ENCODE data around the gene ADCY2. TPM values are rescaled to one million over a fixed set of nuclear protein-coding genes. Genes with fewer than 3 reads are reported as not detected.

ADCY2 gene
- total RNA-seq, 2 experiments from 2014 or later, result not detected

DNA sequence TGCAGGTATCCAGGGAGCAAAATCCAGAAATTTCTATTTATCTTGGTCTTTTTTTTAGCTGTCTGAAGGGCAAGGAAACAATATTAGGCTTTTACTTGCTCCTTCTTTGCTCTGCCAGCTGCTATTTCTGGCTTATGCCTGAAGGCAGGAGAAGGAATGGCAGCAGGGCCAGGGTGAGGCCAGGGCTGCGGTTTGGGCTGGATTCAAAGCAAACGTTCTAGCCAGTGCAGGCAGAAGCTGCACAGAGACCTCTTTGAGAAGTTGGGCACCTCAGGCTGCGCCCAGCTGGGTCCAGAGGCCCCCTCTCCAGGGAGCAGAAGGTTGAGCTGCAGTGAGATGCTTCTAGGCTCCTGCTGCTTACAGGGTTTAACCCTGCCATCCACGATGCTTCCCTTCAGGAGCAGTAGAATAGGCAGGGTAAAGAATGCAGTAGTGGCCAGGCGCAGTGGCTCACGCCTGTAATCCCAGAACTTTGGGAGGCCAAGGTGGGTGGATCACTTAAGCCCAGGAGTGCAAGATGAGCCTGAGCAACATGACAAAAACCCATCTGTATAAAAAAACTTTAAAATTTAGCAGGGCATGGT is 201.2 kb downstream of the ADCY2 start:
- H3K27ac Mint-ChIP-seq, result no peak overlapping the region
- CTCF ChIA-PET, result no interaction called here
- H3K4me3 Mint-ChIP-seq, result no peak overlapping the region
- H3K27me3 Mint-ChIP-seq (ENCODE audit: low read depth), result peaks cover 1% of the 10 kb centered on the region
- no peaks in the 10 kb centered on the region for H3K9me3 Mint-ChIP-seq
- no peaks in the 10 kb centered on the region for H3K36me3 Mint-ChIP-seq (ENCODE audit: low read depth)
- intact Hi-C loops (cut with micrococcal nuclease), result no loop called here
- H3K4me1 Mint-ChIP-seq (ENCODE audit: low read depth), result no peaks in the 10 kb centered on the region
- DNase-seq, result no peak

DNA sequence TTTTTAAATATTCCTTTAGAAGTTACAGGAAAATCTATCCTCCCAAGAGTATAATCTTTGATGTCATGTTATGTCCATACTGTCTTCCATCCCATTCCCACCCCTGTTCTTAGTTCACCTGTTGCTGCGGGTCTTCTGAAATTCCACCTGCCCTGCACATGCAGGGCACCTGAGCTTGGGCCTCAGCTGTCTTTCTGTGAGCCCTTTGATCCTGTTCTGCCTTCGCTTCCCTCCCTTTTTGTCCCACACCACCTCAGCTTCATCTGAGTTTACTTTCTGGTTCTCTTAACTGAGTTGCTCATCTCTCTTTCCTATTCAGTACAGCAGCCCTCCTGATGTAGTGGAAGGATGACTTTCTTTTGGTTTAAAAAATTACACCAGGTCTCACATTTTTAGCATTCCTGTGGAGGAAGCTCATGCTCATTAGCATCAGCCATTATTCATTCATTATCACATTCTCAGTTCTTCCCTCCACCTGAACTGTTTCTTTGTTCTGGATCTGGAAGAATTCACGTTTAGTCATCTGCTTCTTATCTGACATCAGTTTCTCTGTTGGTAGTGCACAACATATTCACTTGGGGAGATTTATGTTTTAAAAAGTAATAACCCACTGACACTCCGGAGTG is 211.0 kb downstream of the ADCY2 start:
- Mint-ChIP-seq H3K27me3 (ENCODE audit: low read depth) (peaks cover 3% of the 10 kb centered on the region), H3K9me3 (peaks cover 6% of the 10 kb centered on the region), H3K36me3 (ENCODE audit: low read depth) (no peaks in the 10 kb centered on the region), H3K4me1 (ENCODE audit: low read depth) (no peaks in the 10 kb centered on the region), H3K4me3 (no peak overlapping the region), H3K27ac (no peak overlapping the region)
- intact Hi-C loops (cut with micrococcal nuclease), result no loop called here
- CTCF ChIA-PET, result interaction anchor here (0.5 kb wide), 1 partner anchor 536 kb away, joined by 3 read pairs; no protein-coding TSS in a partner anchor
- DNase-seq, result no peak

DNA sequence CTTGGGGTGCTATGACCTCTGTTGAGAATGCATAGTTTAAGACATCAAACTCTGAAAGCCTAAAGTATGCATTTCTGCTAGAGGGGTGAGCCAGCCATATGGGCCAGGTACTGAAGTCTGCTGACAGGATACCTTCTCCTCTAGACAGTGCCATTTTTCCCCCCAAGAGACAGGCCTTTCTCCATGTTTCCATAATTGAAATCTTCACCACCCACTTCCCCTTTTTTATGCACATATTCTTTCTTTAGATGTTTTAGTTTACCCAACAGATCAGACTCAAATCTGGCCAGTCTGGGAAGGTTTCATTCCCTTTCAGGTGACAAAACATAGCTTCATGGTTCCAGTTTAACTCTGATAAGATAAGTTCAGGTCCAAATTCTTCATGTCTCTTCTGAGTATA is 212.8 kb downstream of the ADCY2 start:
- CTCF ChIA-PET, result no interaction called here
- Mint-ChIP-seq H3K4me3 (no peak overlapping the region), H3K27me3 (ENCODE audit: low read depth) (peaks cover 3% of the 10 kb centered on the region), H3K27ac (no peak overlapping the region), H3K9me3 (no peaks in the 10 kb centered on the region), H3K36me3 (ENCODE audit: low read depth) (no peaks in the 10 kb centered on the region), H3K4me1 (ENCODE audit: low read depth) (no peaks in the 10 kb centered on the region)
- DNase-seq, result no peak
- intact Hi-C loops (cut with micrococcal nuclease), result no loop called here

DNA sequence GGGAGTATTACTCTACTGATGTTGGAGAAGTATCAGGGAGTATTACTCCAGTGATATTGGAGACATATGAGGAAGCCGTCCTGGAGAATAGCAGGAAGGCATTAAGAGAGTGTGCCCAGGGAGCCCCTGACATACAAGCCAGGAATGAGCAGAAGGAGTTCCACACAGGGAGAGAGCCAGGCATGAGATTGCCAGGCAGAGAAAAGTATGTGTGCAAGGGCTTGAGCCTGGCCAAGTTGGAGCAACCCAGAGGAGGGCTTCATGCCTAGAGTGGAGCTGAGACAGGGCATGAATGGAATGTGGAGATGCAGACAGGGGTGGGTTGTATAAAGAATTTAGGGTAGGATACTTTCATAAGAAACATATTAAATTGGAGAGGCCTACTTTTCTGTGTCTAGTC is 213.8 kb downstream of the ADCY2 start:
- intact Hi-C loops (cut with micrococcal nuclease), result no loop called here
- peaks cover 2% of the 10 kb centered on the region for H3K9me3 Mint-ChIP-seq
- H3K4me1 Mint-ChIP-seq (ENCODE audit: low read depth), result no peaks in the 10 kb centered on the region
- peaks cover 3% of the 10 kb centered on the region for H3K27me3 Mint-ChIP-seq (ENCODE audit: low read depth)
- no peak overlapping the region for H3K27ac Mint-ChIP-seq
- no peaks in the 10 kb centered on the region for H3K36me3 Mint-ChIP-seq (ENCODE audit: low read depth)
- H3K4me3 Mint-ChIP-seq, result no peak overlapping the region
- DNase-seq, result no peak
- CTCF ChIA-PET, result no interaction called here

DNA sequence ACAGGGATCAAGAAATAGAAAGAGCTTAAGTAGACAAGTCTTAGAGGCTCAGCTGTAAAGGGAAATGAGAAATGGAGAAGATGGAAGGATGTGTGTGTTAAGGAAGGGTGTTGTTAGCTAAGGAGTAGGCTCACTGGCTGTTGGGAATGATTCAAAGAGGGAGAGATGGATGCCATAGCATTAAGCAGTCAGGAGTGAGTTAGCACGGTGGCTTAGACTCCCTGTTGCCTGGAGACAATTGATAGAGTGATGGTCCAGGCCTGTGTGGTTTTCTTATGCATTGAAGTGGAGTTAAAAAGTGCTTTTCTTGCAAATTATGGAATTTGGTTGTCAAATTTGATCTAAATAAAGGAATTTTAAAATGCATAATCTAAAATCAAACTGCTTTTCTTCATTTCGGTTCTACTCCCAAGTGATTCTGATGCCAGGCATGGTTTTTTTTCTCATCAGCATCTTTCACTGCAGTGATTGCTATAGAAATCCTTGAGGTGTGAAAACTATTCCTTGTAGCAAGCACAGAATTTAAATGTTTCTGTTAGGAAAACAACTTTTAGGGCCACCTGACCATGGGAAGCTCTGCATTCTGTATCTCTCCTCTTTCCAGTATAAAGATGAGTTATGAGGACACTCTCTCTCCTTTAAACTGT is 214.7 kb downstream of the ADCY2 start:
- no peak overlapping the region for H3K4me3 Mint-ChIP-seq
- no peaks in the 10 kb centered on the region for H3K36me3 Mint-ChIP-seq (ENCODE audit: low read depth)
- no peak overlapping the region for H3K27ac Mint-ChIP-seq
- no peak for DNase-seq
- CTCF ChIA-PET, result interaction anchor here (0.6 kb wide), 1 partner anchor 10 kb away, joined by 3 read pairs; no protein-coding TSS in a partner anchor
- intact Hi-C loops (cut with micrococcal nuclease), result no loop called here
- peaks cover 3% of the 10 kb centered on the region for H3K27me3 Mint-ChIP-seq (ENCODE audit: low read depth)
- no peaks in the 10 kb centered on the region for H3K4me1 Mint-ChIP-seq (ENCODE audit: low read depth)
- peaks cover 2% of the 10 kb centered on the region for H3K9me3 Mint-ChIP-seq

DNA sequence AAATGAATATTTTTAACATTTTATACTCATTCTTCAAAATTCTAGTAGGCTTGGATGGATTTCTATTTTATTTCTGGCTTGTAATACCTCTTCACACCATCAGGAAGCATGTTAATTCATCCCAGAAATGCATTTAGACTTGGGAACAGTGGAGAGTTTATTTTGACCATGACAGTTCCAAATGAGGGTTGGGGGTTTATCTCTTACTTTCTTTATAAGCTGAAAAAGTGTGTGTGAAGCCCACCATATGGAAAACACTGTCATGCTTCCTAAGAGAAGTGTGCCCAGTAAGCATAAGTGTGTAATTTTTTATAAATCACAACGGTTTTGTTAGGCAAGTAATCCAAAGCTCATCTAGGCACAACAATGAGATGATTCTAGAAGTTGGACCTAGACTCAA is 215.6 kb downstream of the ADCY2 start:
- H3K36me3 Mint-ChIP-seq (ENCODE audit: low read depth), result no peaks in the 10 kb centered on the region
- H3K9me3 Mint-ChIP-seq, result peaks cover 2% of the 10 kb centered on the region
- H3K4me1 Mint-ChIP-seq (ENCODE audit: low read depth), result no peaks in the 10 kb centered on the region
- DNase-seq, result no peak
- CTCF ChIA-PET, result no interaction called here
- intact Hi-C loops (cut with micrococcal nuclease), result no loop called here
- H3K4me3 Mint-ChIP-seq, result no peak overlapping the region
- H3K27ac Mint-ChIP-seq, result no peak overlapping the region
- H3K27me3 Mint-ChIP-seq (ENCODE audit: low read depth), result peaks cover 3% of the 10 kb centered on the region

DNA sequence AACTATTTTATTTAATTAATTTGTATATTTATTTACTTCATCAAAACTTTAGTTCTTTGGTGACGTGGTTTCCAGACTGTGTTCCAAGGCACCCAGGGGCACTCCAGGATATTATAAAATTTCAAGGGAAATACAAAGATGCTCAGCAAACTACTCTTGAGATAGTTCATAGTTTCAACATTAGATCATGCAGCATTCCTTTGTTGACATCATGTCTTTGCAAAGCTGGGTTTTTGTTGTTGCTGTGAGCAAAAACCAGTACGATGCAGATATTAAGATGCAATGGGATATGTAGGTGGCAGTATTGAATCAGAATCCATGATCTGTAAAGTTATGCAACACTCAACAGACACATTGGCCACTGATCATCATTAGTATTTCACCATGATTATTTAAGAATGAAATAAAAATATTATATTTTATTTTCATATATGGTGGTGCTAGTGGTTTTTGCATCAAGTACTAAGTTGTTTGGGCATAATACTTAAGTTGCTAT is 219.7 kb downstream of the ADCY2 start:
- H3K36me3 Mint-ChIP-seq (ENCODE audit: low read depth), result no peaks in the 10 kb centered on the region
- intact Hi-C loops (cut with micrococcal nuclease), result no loop called here
- H3K4me1 Mint-ChIP-seq (ENCODE audit: low read depth), result no peaks in the 10 kb centered on the region
- no peak for DNase-seq
- no peaks in the 10 kb centered on the region for H3K27me3 Mint-ChIP-seq (ENCODE audit: low read depth)
- peaks cover 2% of the 10 kb centered on the region for H3K9me3 Mint-ChIP-seq
- CTCF ChIA-PET, result no interaction called here
- H3K27ac Mint-ChIP-seq, result no peak overlapping the region
- no peak overlapping the region for H3K4me3 Mint-ChIP-seq

DNA sequence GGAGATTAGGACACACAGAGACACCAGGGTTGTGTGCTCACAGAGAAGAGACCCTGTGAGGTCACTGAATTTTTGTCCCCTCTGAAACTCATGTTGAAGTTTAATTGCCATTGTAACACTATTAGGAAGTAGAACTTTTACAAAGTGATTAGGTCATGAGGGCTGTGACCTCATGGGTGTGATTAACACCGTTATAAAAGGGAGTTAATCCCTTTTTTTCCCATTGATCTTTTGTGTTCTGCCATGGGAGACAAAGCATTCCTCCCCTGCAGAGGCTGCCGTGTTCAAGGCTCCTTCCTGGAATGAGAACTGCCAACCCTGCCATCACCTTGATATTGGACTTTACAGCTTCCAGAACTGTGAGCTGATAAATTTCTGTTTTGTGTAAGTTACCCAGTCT is 221.0 kb downstream of the ADCY2 start:
- intact Hi-C loops (cut with micrococcal nuclease), result no loop called here
- no peaks in the 10 kb centered on the region for H3K4me1 Mint-ChIP-seq (ENCODE audit: low read depth)
- no peaks in the 10 kb centered on the region for H3K27me3 Mint-ChIP-seq (ENCODE audit: low read depth)
- CTCF ChIA-PET, result no interaction called here
- no peaks in the 10 kb centered on the region for H3K36me3 Mint-ChIP-seq (ENCODE audit: low read depth)
- H3K27ac Mint-ChIP-seq, result no peak overlapping the region
- no peak for DNase-seq
- no peak overlapping the region for H3K4me3 Mint-ChIP-seq
- H3K9me3 Mint-ChIP-seq, result peaks cover 2% of the 10 kb centered on the region

DNA sequence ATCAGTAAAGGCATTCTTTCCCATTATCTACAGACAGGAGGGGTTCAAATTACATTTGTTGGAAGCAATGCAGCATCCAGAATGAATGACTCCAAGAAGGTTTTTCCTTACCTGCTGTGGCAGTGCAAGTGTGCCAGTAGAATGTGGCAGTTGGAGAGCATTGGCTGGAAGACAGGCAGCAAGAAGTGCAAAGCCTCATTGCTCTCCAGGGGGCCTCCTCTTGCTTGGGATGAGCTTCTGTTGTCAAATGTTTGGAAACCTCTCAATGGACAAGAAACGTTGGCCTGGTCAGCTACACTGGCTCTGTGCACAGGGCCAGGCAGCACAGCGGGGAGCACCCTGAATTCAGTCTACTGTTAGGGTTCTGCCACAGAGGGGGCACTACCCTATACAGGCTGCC is 226.6 kb downstream of the ADCY2 start:
- Mint-ChIP-seq H3K27me3 (ENCODE audit: low read depth) (no peaks in the 10 kb centered on the region), H3K36me3 (ENCODE audit: low read depth) (no peaks in the 10 kb centered on the region), H3K4me3 (no peak overlapping the region), H3K4me1 (ENCODE audit: low read depth) (no peaks in the 10 kb centered on the region), H3K27ac (no peak overlapping the region), H3K9me3 (no peaks in the 10 kb centered on the region)
- CTCF ChIA-PET, result no interaction called here
- intact Hi-C loops (cut with micrococcal nuclease), result no loop called here
- DNase-seq, result no peak

DNA sequence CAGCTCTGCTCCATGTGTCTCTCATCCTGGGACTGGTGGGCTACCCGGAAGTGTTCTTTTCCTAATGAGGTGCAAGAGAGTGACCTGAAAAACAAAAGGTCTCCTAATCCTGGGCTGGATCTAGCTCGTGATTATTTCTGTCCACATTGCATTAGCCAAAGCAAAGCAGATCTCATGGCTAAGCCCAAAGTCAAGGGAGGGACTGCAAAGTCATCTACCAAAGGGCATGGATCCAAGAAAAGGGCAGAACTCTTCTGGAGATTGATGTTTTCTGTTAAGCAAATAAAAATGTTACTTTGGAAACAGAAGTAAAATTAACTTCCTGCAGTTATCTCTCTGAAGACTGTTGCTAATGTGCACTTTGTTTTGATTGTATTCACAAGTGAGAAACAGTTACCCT is 229.8 kb downstream of the ADCY2 start:
- Mint-ChIP-seq H3K4me1 (ENCODE audit: low read depth) (no peaks in the 10 kb centered on the region), H3K27ac (no peak overlapping the region), H3K27me3 (ENCODE audit: low read depth) (no peaks in the 10 kb centered on the region), H3K9me3 (no peaks in the 10 kb centered on the region), H3K4me3 (no peak overlapping the region), H3K36me3 (ENCODE audit: low read depth) (no peaks in the 10 kb centered on the region)
- intact Hi-C loops (cut with micrococcal nuclease), result no loop called here
- no peak for DNase-seq
- CTCF ChIA-PET, result no interaction called here

DNA sequence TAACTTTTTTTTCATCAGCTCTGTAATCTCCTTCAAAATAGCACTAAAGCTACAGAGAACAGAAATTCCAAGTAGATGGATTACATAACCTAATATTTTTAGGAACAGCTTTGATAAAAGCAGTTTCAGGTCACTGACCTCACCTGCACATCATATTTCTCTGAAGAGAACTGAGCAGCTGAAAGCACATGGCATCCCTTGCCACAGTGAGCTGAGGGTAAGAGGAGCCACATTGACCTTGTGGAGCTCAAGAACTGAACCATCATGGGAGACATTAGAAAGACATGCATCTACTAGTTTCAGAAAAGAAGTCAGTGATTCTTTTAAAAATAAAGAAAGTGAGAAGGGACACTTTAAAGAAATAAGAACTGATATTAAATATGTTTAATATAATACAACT is 232.3 kb downstream of the ADCY2 start:
- Mint-ChIP-seq H3K9me3 (peaks cover 2% of the 10 kb centered on the region), H3K27ac (no peak overlapping the region), H3K27me3 (ENCODE audit: low read depth) (peaks cover 3% of the 10 kb centered on the region), H3K4me1 (ENCODE audit: low read depth) (no peaks in the 10 kb centered on the region), H3K36me3 (ENCODE audit: low read depth) (no peaks in the 10 kb centered on the region), H3K4me3 (no peak overlapping the region)
- DNase-seq, result no peak
- intact Hi-C loops (cut with micrococcal nuclease), result no loop called here
- CTCF ChIA-PET, result interaction anchor here (0.5 kb wide), 1 partner anchor 15 kb away, joined by 4 read pairs; no protein-coding TSS in a partner anchor

DNA sequence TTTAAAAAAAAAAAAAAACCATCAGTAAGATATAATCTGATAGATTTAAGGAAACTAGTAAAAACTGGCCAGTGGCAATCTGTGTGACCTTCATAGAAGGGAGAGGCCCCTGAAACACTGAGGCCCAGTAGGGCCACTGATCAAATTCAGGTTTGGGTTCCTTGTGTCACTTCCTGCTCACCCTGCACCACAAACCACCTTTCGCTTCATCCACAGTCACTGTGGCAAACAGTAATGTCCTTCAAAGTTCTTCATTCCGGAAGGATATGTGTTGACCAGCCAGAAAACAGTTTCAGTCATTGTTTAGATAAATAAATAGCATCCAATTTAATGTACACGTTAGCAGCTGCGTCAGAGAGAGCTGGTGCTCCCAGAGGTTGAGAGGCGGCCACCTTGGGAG is 232.9 kb downstream of the ADCY2 start:
- H3K27me3 Mint-ChIP-seq (ENCODE audit: low read depth), result peaks cover 3% of the 10 kb centered on the region
- no peak for DNase-seq
- H3K4me1 Mint-ChIP-seq (ENCODE audit: low read depth), result no peaks in the 10 kb centered on the region
- no peak overlapping the region for H3K4me3 Mint-ChIP-seq
- CTCF ChIA-PET, result interaction anchor here (0.5 kb wide), 1 partner anchor 14 kb away, joined by 4 read pairs; no protein-coding TSS in a partner anchor
- H3K9me3 Mint-ChIP-seq, result peaks cover 2% of the 10 kb centered on the region
- H3K27ac Mint-ChIP-seq, result no peak overlapping the region
- intact Hi-C loops (cut with micrococcal nuclease), result no loop called here
- no peaks in the 10 kb centered on the region for H3K36me3 Mint-ChIP-seq (ENCODE audit: low read depth)

DNA sequence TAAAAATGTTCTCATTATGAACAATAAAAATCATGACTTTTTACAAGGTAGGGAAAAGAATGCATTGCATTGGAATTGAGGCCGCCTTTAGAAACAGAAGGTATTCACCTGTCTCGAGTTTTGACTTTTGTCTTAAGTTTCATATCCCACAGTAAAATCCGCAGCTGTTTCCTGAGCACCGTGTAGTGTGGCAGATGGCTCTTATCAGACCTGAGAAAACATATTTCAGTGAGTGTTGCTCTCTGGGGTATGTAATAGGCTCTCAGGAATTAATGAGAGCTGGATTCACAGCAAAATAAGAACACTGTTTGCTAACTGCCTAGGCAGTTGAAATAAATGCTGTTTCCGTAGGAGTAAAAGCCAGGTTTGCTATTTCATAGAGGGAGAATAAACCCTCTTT is 233.6 kb downstream of the ADCY2 start:
- no peak overlapping the region for H3K4me3 Mint-ChIP-seq
- H3K36me3 Mint-ChIP-seq (ENCODE audit: low read depth), result no peaks in the 10 kb centered on the region
- DNase-seq, result no peak
- CTCF ChIA-PET, result no interaction called here
- H3K9me3 Mint-ChIP-seq, result peaks cover 2% of the 10 kb centered on the region
- intact Hi-C loops (cut with micrococcal nuclease), result no loop called here
- H3K4me1 Mint-ChIP-seq (ENCODE audit: low read depth), result no peaks in the 10 kb centered on the region
- H3K27me3 Mint-ChIP-seq (ENCODE audit: low read depth), result peaks cover 3% of the 10 kb centered on the region
- H3K27ac Mint-ChIP-seq, result no peak overlapping the region
